WTC11 (cell line): ENCODE data around the gene GPAT3.

ENCODE experiments used
- CTCF ChIP-seq: fragments of 200-600 bp; IDR thresholded peaks from 2 replicates; pipeline ENCODE4 v1.8.0; 2022; ENCODE audit warnings: antibody characterized with exemption
- ESRRA ChIP-seq: sonication (generic); formaldehyde crosslinking; IDR thresholded peaks from 2 replicates; pipeline ENCODE4 v1.8.1; 2022; ENCODE audit warnings: mild to moderate bottlenecking, missing genetic modification reagents, borderline replicate concordance
- FOXK1 ChIP-seq: sonication (generic); formaldehyde crosslinking; IDR thresholded peaks from 2 replicates; pipeline ENCODE4 v1.8.0; 2022; ENCODE audit warnings: mild to moderate bottlenecking, moderate library complexity, missing genetic modification reagents
- JUN ChIP-seq: sonication (generic); formaldehyde crosslinking; IDR thresholded peaks from 2 replicates; pipeline ENCODE4 v1.8.0; 2023; ENCODE audit warnings: mild to moderate bottlenecking, missing genetic modification reagents
- NFATC4 ChIP-seq: fragments of 250-450 bp; sonication (Bioruptor Pico); IDR thresholded peaks from 2 replicates; pipeline ENCODE4 v1.9.0; 2021; ENCODE audit warnings: mild to moderate bottlenecking
- NR3C1 ChIP-seq: sonication (generic); formaldehyde crosslinking; conservative IDR thresholded peaks from 2 replicates; pipeline ENCODE4 v1.8.1; 2023; ENCODE audit warnings: low read depth, mild to moderate bottlenecking, missing genetic modification reagents
- SMAD3 ChIP-seq: sonication (generic); formaldehyde crosslinking; IDR thresholded peaks from 2 replicates; pipeline ENCODE4 v1.8.0; 2022; ENCODE audit warnings: missing genetic modification reagents, mild to moderate bottlenecking, borderline replicate concordance
- SP1 ChIP-seq: sonication (generic); formaldehyde crosslinking; conservative IDR thresholded peaks from 2 replicates; pipeline ENCODE4 v1.8.1; 2022; ENCODE audit warnings: missing genetic modification reagents
- TCF7 ChIP-seq: sonication (generic); formaldehyde crosslinking; IDR thresholded peaks from 2 replicates; pipeline ENCODE4 v1.8.0; 2022; ENCODE audit warnings: mild to moderate bottlenecking, low read depth, missing genetic modification reagents, moderate library complexity

DNA sequence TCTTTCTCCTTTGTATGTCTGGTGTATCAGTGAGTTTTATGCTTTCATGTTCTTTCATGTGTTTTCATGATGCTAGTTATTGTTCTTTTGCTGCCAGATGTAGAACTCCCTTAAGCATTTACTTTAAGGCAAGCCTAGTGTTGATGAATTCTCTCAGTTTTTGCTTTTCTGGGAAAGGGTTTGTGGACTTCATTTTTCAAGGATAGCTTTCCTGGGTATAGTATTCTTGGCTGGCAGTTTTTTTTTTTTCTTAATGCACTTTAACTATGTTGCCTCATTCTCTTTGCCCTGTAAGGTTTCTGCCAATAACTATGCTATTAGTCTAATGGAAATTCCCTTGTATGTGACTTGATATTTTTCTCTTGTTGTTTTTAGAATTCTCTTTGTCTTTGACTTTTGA lies 77.1 kb downstream of the GPAT3 start:
- TF ChIP-seq ESRRA (CRISPR knock-in tag) (no peak), SP1 (CRISPR knock-in tag) (no peak), FOXK1 (CRISPR knock-in tag) (no peak), NR3C1 (CRISPR knock-in tag) (no peak), CTCF (no peak), NFATC4 (no peak), SMAD3 (no peak), JUN (CRISPR knock-in tag) (no peak), TCF7 (CRISPR knock-in tag) (no peak)
